ENCODE measurements around the gene THAP6. TPM values are rescaled to one million over a fixed set of nuclear protein-coding genes. Genes with fewer than 3 reads are reported as not detected.
"Not testable (repeated sequence)": the region's sequence is repeated elsewhere in the genome, so short reads cannot be mapped to it uniquely, and the experiment has no call there.

The THAP6 gene
- total and polyA plus RNA-seq, 2 donors (not counting 1 experiment from before 2014, with no cell fraction given): 11.7 to 18.8 TPM

DNA sequence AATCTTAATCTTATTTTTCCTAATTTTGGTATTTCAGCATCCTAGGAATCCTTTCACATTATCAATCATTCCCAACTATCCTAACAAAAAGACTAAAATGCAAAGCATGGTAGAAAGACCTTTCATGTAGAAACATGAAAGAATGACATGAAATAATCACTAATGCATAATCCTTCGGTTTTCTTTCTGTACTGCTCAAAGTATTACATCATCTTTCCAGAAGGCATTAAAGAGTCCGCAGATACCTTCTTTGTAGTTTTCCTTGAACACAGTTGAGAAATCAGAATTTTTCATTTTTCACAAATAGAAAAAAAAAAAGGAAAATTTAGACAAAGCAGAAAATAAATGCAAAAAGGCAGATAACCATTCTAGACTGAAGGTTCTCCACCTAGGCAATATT is 11.6 kb upstream of the THAP6 start:
- no peaks in the 10 kb centered on the region for H3K9me3 ChIP-seq (ENCODE audit: control insufficient read depth, insufficient read depth, low read depth, low read length)

GRCh38 chr4:75505630-75506029 is 8.6 kb upstream of the THAP6 start:
- no peaks in the 10 kb centered on the region for H4K20me1 ChIP-seq (ENCODE audit: control insufficient read depth, extremely low read depth, insufficient read depth, low read length)
- no peak overlapping the region for H3K4me2 ChIP-seq (ENCODE audit: extremely low read depth, insufficient read depth, low read length)
- DNase-seq (ENCODE audit: low read depth in 2 of 2): no peak
- H3K4me1 ChIP-seq (ENCODE audit: control insufficient read depth, extremely low read depth, insufficient read depth, low read length): peaks cover 3% of the 10 kb centered on the region
- H3K9ac ChIP-seq (ENCODE audit: insufficient read depth, low read length): no peak overlapping the region
- H3K9me3 ChIP-seq (ENCODE audit: control insufficient read depth, insufficient read depth, low read depth, low read length): no peaks in the 10 kb centered on the region
- H3K36me3 ChIP-seq (ENCODE audit: control insufficient read depth, insufficient read depth, low read length): peaks cover 4% of the 10 kb centered on the region
- no peaks in the 10 kb centered on the region for H3K27me3 ChIP-seq (ENCODE audit: control insufficient read depth, insufficient read depth, low read length)
- no peak overlapping the region for H2AFZ ChIP-seq (ENCODE audit: low read length)
- no peak overlapping the region for H3K4me3 ChIP-seq (replicated peaks in 1 of 4; ENCODE audit: control extremely low read depth in 1 of 4, insufficient read depth in 1 of 4, low read depth in 3 of 4, low read length in 4 of 4)
- no peak for TF ChIP-seq CTCF (conservative IDR thresholded peaks at IDR 0.05 in 1 of 2, IDR thresholded peaks at IDR 0.05 in 1 of 2; ENCODE audit: low read depth in 1 of 2, low read length in 2 of 2)
- no peak for TF ChIP-seq EZH2 (IDR thresholded peaks at IDR 0.05; ENCODE audit: low read length, missing control alignments)
- H3K27ac ChIP-seq (ENCODE audit: insufficient read depth, low read length): no peak overlapping the region
- peaks cover 18% of the 10 kb centered on the region for H3K79me2 ChIP-seq (ENCODE audit: control insufficient read depth, insufficient read depth, low read length)

More for the DNA sequence above, 11.6 kb upstream of the THAP6 start:
- no peak overlapping the region for H3K4me3 ChIP-seq (replicated peaks in 1 of 4; ENCODE audit: control extremely low read depth in 1 of 4, insufficient read depth in 1 of 4, low read depth in 3 of 4, low read length in 4 of 4)
- no peak overlapping the region for H2AFZ ChIP-seq (ENCODE audit: low read length)
- no peak overlapping the region for H3K9ac ChIP-seq (ENCODE audit: insufficient read depth, low read length)
- TF ChIP-seq EZH2 (IDR thresholded peaks at IDR 0.05; ENCODE audit: low read length, missing control alignments): no peak
- TF ChIP-seq CTCF (conservative IDR thresholded peaks at IDR 0.05 in 1 of 2, IDR thresholded peaks at IDR 0.05 in 1 of 2; ENCODE audit: low read depth in 1 of 2, low read length in 2 of 2): no peak
- H3K79me2 ChIP-seq (ENCODE audit: control insufficient read depth, insufficient read depth, low read length): peaks cover 2% of the 10 kb centered on the region
- H4K20me1 ChIP-seq (ENCODE audit: control insufficient read depth, extremely low read depth, insufficient read depth, low read length): no peaks in the 10 kb centered on the region
- no peak overlapping the region for H3K27ac ChIP-seq (ENCODE audit: insufficient read depth, low read length)
- no peak overlapping the region for H3K4me2 ChIP-seq (ENCODE audit: extremely low read depth, insufficient read depth, low read length)
- H3K27me3 ChIP-seq (ENCODE audit: control insufficient read depth, insufficient read depth, low read length): no peaks in the 10 kb centered on the region
- DNase-seq (ENCODE audit: low read depth in 2 of 2): no peak
- H3K36me3 ChIP-seq (ENCODE audit: control insufficient read depth, insufficient read depth, low read length): peaks cover 2% of the 10 kb centered on the region
- no peaks in the 10 kb centered on the region for H3K4me1 ChIP-seq (ENCODE audit: control insufficient read depth, extremely low read depth, insufficient read depth, low read length)

DNA sequence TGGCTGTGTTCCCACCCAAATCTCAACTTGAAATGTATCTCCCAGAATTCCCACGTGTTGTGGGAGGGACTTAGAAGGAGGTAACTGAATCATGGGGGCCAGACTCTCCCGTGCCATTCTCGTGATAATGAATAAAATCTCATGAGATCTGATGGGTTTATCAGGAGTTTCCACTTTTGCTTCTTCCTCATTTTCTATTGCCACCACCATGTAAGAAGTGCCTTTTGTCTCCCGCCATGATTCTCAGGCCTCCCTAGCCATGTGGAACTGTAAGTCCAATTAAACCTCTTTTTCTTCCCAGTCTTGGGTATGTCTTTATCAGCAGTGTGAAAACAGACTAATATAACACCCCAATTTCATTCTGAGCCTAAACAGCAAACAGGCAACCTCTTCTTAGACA is 4.7 kb upstream of the THAP6 start:
- H3K27ac ChIP-seq (ENCODE audit: insufficient read depth, low read length); H2AFZ ChIP-seq (ENCODE audit: low read length); H3K36me3 ChIP-seq (ENCODE audit: control insufficient read depth, insufficient read depth, low read length); H3K4me2 ChIP-seq (ENCODE audit: extremely low read depth, insufficient read depth, low read length); H3K4me3 ChIP-seq (replicated peaks in 1 of 4; ENCODE audit: control extremely low read depth in 1 of 4, insufficient read depth in 1 of 4, low read depth in 3 of 4, low read length in 4 of 4); H3K9me3 ChIP-seq (ENCODE audit: control insufficient read depth, insufficient read depth, low read depth, low read length); H3K27me3 ChIP-seq (ENCODE audit: control insufficient read depth, insufficient read depth, low read length); H4K20me1 ChIP-seq (ENCODE audit: control insufficient read depth, extremely low read depth, insufficient read depth, low read length); H3K4me1 ChIP-seq (ENCODE audit: control insufficient read depth, extremely low read depth, insufficient read depth, low read length); DNase-seq (ENCODE audit: low read depth in 2 of 2); H3K9ac ChIP-seq (ENCODE audit: insufficient read depth, low read length): not testable (repeated sequence)
- H3K79me2 ChIP-seq (ENCODE audit: control insufficient read depth, insufficient read depth, low read length): peaks cover 52% of the 10 kb centered on the region
